H1 (cell line): ENCODE measurements around the gene CMTM2. TPM values are rescaled to one million over a fixed set of nuclear protein-coding genes. Genes with fewer than 3 reads are reported as not detected.

Source experiments
- CTCF ChIA-PET: fragments of 300-600 bp; sonication (Branson Sonifier 250); formaldehyde crosslinking; loops from one replicate; lab custom pipeline; 2021; ENCODE audit not compliant: partially characterized antibody; lab: Charles Lee
- POLR2A ChIA-PET: fragments of 300-600 bp; sonication (Branson Sonifier 250); formaldehyde crosslinking; loops from one replicate; lab custom pipeline; 2021; ENCODE audit warnings: inconsistent platforms; ENCODE audit not compliant: partially characterized antibody; lab: Charles Lee
- DNase-seq, 2 experiments: peaks; one replicate each; pipeline versions ENCODE4 v3.0.0 to v3.0.0-alpha.2; 2010 to 2022; ENCODE audit warnings: low spot score in 2 of 2, low read depth in 1 of 2, mixed read lengths in 1 of 2
- FAIRE-seq: peaks from 2 replicates; lab custom pipeline; 2011; peaks lifted over from hg19 to GRCh38; lab: Jason Lieb, UNC
- H2AFZ ChIP-seq: 2 replicates; pipeline ENCODE4 v1.8.1; 2012; ENCODE audit warnings: low read length, inconsistent platforms
- H2AK5ac ChIP-seq: 2 replicates; pipeline ENCODE4 v1.6.1; 2013; ENCODE audit warnings: low read depth, low read length
- H2BK120ac ChIP-seq: replicated peaks from 2 replicates; pipeline ENCODE3; 2013; ENCODE audit warnings: low read depth, low read length, inconsistent platforms
- H2BK12ac ChIP-seq: 2 replicates; pipeline ENCODE4 v1.6.1; 2013; ENCODE audit warnings: low read depth, low read length
- H2BK15ac ChIP-seq: 2 replicates; pipeline ENCODE4 v1.6.1; 2013; ENCODE audit warnings: low read length
- H2BK20ac ChIP-seq: 2 replicates; pipeline ENCODE4 v1.6.1; 2013; ENCODE audit warnings: low read length
- H2BK5ac ChIP-seq: 2 replicates; pipeline ENCODE4 v1.6.1; 2013; ENCODE audit warnings: low read depth, low read length
- H3K14ac ChIP-seq: 2 replicates; pipeline ENCODE4 v1.6.1; 2013; ENCODE audit warnings: inconsistent platforms; ENCODE audit not compliant: insufficient read length
- H3K18ac ChIP-seq: 2 replicates; pipeline ENCODE4 v1.6.1; 2013; ENCODE audit warnings: low read length; ENCODE audit errors: extremely low read depth
- H3K23ac ChIP-seq: 2 replicates; pipeline ENCODE4 v1.6.1; 2013; ENCODE audit warnings: inconsistent platforms; ENCODE audit not compliant: insufficient read length
- H3K23me2 ChIP-seq: 2 replicates; pipeline ENCODE4 v1.6.1; 2013; ENCODE audit warnings: low read depth, low read length
- H3K27ac ChIP-seq: 2 replicates; pipeline ENCODE4 v1.6.1; 2011; ENCODE audit warnings: low read depth, low read length, inconsistent platforms
- H3K27me3 ChIP-seq, 4 experiments: replicated peaks in 1 of 4; 1 replicate in 1 of 4; 2 replicates in 3 of 4; pipeline versions ENCODE4 v1.6.1 to v1.8.1; 2011 to 2013; ENCODE audit warnings: low read length in 3 of 4, mild to moderate bottlenecking in 3 of 4, inconsistent platforms in 2 of 4, mixed read lengths in 2 of 4, moderate library complexity in 1 of 4; ENCODE audit not compliant: control insufficient read depth in 3 of 4, insufficient read depth in 3 of 4; ENCODE audit errors: extremely low read depth in 1 of 4
- H3K36me3 ChIP-seq, 4 experiments: 2 replicates each; pipeline versions ENCODE4 v1.6.1 to v1.8.1; 2011 to 2013; ENCODE audit warnings: mild to moderate bottlenecking in 4 of 4, low read length in 3 of 4, moderate library complexity in 2 of 4, control low read depth in 1 of 4, inconsistent platforms in 1 of 4; ENCODE audit not compliant: insufficient read depth in 4 of 4, control insufficient read depth in 2 of 4
- H3K4ac ChIP-seq: replicated peaks from 2 replicates; pipeline ENCODE3; 2013; ENCODE audit warnings: low read length, low read depth, mixed read lengths, inconsistent platforms; ENCODE audit not compliant: insufficient read length
- H3K4me1 ChIP-seq, 4 experiments: replicated peaks in 1 of 4; 1 replicate in 1 of 4; 2 replicates in 3 of 4; pipeline versions ENCODE4 v1.6.1 to v1.8.1; 2011 to 2013; ENCODE audit warnings: low read length in 3 of 4, inconsistent platforms in 2 of 4, mixed read lengths in 1 of 4; ENCODE audit not compliant: insufficient read depth in 4 of 4, control insufficient read depth in 3 of 4
- H3K4me2 ChIP-seq, 2 experiments: 2 replicates each; pipeline versions ENCODE4 v1.6.1 to v1.8.1; 2011 to 2013; ENCODE audit warnings: low read depth in 2 of 2, low read length in 2 of 2, control low read depth in 1 of 2, inconsistent platforms in 1 of 2, mild to moderate bottlenecking in 1 of 2; ENCODE audit not compliant: insufficient read depth in 1 of 2
- H3K4me3 ChIP-seq, 4 experiments: fragments of 200-600, 300-600 bp in 1 of 4; sonication (generic), shearing (Covaris generic), sonication (Bioruptor Twin) in 1 of 4; 2 replicates each; pipeline versions ENCODE4 v1.5.1 to v1.8.1; 2011 to 2016; ENCODE audit warnings: low read length in 4 of 4, low read depth in 3 of 4, control low read depth in 2 of 4, inconsistent platforms in 2 of 4, mild to moderate bottlenecking in 2 of 4, mixed read lengths in 1 of 4, moderate library complexity in 1 of 4; ENCODE audit not compliant: insufficient read depth in 2 of 4; ENCODE audit errors: extremely low read depth in 1 of 4
- H3K56ac ChIP-seq: replicated peaks from 2 replicates; pipeline ENCODE3; 2013; ENCODE audit warnings: low read depth, mild to moderate bottlenecking, mixed read lengths, low read length, inconsistent platforms; ENCODE audit not compliant: insufficient read length
- H3K79me1 ChIP-seq: 2 replicates; pipeline ENCODE4 v1.6.1; 2013; ENCODE audit warnings: low read depth, low read length, control low read depth
- H3K79me2 ChIP-seq, 2 experiments: 2 replicates each; pipeline versions ENCODE4 v1.6.1 to v1.8.1; 2012 to 2013; ENCODE audit warnings: low read length in 2 of 2, mild to moderate bottlenecking in 2 of 2, inconsistent platforms in 1 of 2; ENCODE audit not compliant: insufficient read depth in 2 of 2, control insufficient read depth in 1 of 2
- H3K9ac ChIP-seq, 4 experiments: replicated peaks in 1 of 4; 1 replicate in 1 of 4; 2 replicates in 3 of 4; pipeline versions ENCODE4 v1.6.1 to v1.8.1; 2011 to 2013; ENCODE audit warnings: low read depth in 3 of 4, low read length in 3 of 4, control low read depth in 2 of 4, mild to moderate bottlenecking in 2 of 4, moderate library complexity in 2 of 4, inconsistent platforms in 1 of 4; ENCODE audit errors: extremely low read depth in 1 of 4
- H3K9me3 ChIP-seq, 2 experiments: 2 replicates each; pipeline versions ENCODE4 v1.6.1 to v1.8.1; 2012 to 2013; ENCODE audit warnings: mild to moderate bottlenecking in 2 of 2, moderate library complexity in 2 of 2, control low read depth in 1 of 2, inconsistent platforms in 1 of 2, low read depth in 1 of 2, low read length in 1 of 2, mixed read lengths in 1 of 2; ENCODE audit not compliant: insufficient read depth in 2 of 2
- H4K20me1 ChIP-seq, 2 experiments: replicated peaks in 1 of 2; 2 replicates each; pipeline versions ENCODE3 to v1.8.1; 2011 to 2013; ENCODE audit warnings: inconsistent platforms in 2 of 2, low read length in 2 of 2, mild to moderate bottlenecking in 1 of 2; ENCODE audit not compliant: insufficient read depth in 2 of 2, control insufficient read depth in 1 of 2
- H4K5ac ChIP-seq: 2 replicates; pipeline ENCODE4 v1.6.1; 2013; ENCODE audit warnings: low read length, low read depth, mixed read lengths, inconsistent platforms; ENCODE audit not compliant: insufficient read length
- H4K8ac ChIP-seq: 2 replicates; pipeline ENCODE4 v1.8.0; 2013; ENCODE audit warnings: mild to moderate bottlenecking, moderate library complexity, low read length, inconsistent platforms; ENCODE audit not compliant: insufficient read depth; ENCODE audit errors: extremely low read depth
- H4K91ac ChIP-seq: replicated peaks from 2 replicates; pipeline ENCODE3; 2013; ENCODE audit warnings: low read length, mixed read lengths, inconsistent platforms; ENCODE audit not compliant: insufficient read length
- CHD2 ChIP-seq: IDR thresholded peaks from 2 replicates; pipeline ENCODE4 v1.6.1; 2012; ENCODE audit warnings: low read length, improper control_type of control experiment
- HDAC2 ChIP-seq, 2 experiments: fragments of 300-600 bp in 1 of 2; sonication (generic) in 1 of 2; IDR thresholded peaks; 2 replicates each; pipeline ENCODE4 v1.6.1; 2011 to 2012; ENCODE audit warnings: low read depth in 2 of 2, low read length in 2 of 2, mild to moderate bottlenecking in 2 of 2, moderate library complexity in 2 of 2, borderline replicate concordance in 1 of 2, inconsistent platforms in 1 of 2
- HDAC6 ChIP-seq: IDR thresholded peaks from one replicate; pipeline ENCODE4 v1.7.1; 2012; ENCODE audit warnings: low read depth, mild to moderate bottlenecking, inconsistent platforms, low read length, moderate library complexity
- RBBP5 ChIP-seq: IDR thresholded peaks from 2 replicates; pipeline ENCODE4 v1.7.1; 2012; ENCODE audit warnings: low read depth, mild to moderate bottlenecking, inconsistent platforms, low read length, moderate library complexity, borderline replicate concordance
- RFX5 ChIP-seq: IDR thresholded peaks from 2 replicates; pipeline ENCODE4 v1.6.1; 2011; ENCODE audit warnings: low read depth, low read length, improper control_type of control experiment, borderline replicate concordance
- SP1 ChIP-seq: IDR thresholded peaks from 2 replicates; pipeline ENCODE4 v1.6.1; 2011; ENCODE audit warnings: low read depth, low read length
- SUZ12 ChIP-seq: fragments of 200-600 bp; sonication (generic); IDR thresholded peaks from 2 replicates; pipeline ENCODE4 v1.6.1; 2012; ENCODE audit warnings: mild to moderate bottlenecking, inconsistent platforms, low read length, moderate library complexity, mixed read lengths
- TEAD4 ChIP-seq: IDR thresholded peaks from 2 replicates; pipeline ENCODE4 v1.6.1; 2012; ENCODE audit warnings: low read depth, low read length, inconsistent platforms, mixed read lengths
- WGBS, 2 experiments: shearing (Covaris generic) in 1 of 2; methylation state at CpG; one replicate each; pipeline versions ENCODE4 v1.1.6 to v1.1.7; 2013 to 2015; ENCODE audit warnings: low lambda C conversion rate in 2 of 2, mixed read lengths in 2 of 2, inconsistent platforms in 1 of 2, low coverage in 1 of 2, missing lambda C conversion rate in 1 of 2; ENCODE audit not compliant: insufficient replicate concordance in 2 of 2, insufficient coverage in 1 of 2, insufficient read length in 1 of 2; ENCODE audit errors: extremely low coverage in 1 of 2, missing lambda C conversion rate in 1 of 2; 5-methylcytosine and 5-hydroxymethylcytosine counted together
- polyA plus RNA-seq, 7 experiments: library from polyadenylated mRNA; depleted of rRNA in 3 of 7; stranded (reverse) in 5 of 7; unstranded in 2 of 7; fragments of >200 nt in 5 of 7; fragments of 200-250 nt in 2 of 7; gene quantifications; 1 replicate in 5 of 7; 2 replicates in 1 of 7; 4 replicates in 1 of 7; pipeline versions ENCODE4 v1.2.1 to v1.2.3, GENCODE V29; 2011 to 2013; ENCODE audit warnings: missing spikeins in 2 of 7, mixed read lengths in 2 of 7
- total RNA-seq: library from RNA; stranded (reverse); fragmentation: NEBNext Ultra II Directional; extraction: Animal tissue kit (Norgen Biotek cat#: 25700); gene quantifications from 2 replicates; pipeline ENCODE4 v1.2.1, GENCODE V29; 2021
- TF ChIP-seq, protein P1 (sequence below): IDR thresholded peaks from 2 replicates; pipeline ENCODE4 v1.6.1; 2011; ENCODE audit warnings: low read length, improper control_type of control experiment

Gene CMTM2
- total and polyA plus RNA-seq, 2 of the 8 experiments (the other 6 are each of a cell fraction or from before 2014, with no cell fraction given) = not detected

- no peak for FAIRE-seq
- Histone ChIP-seq H3K18ac (no peak overlapping the region), H3K27me3 (no peaks in the 10 kb centered on the region), H3K36me3 (no peaks in the 10 kb centered on the region), H2BK15ac (no peak overlapping the region), H2AK5ac (no peak overlapping the region), H3K4me2 (no peak overlapping the region), H3K56ac (no peak overlapping the region), H3K4ac (no peak overlapping the region), H3K4me1 (peaks cover 0 to 10% (median 4%) of the 10 kb centered on the region in 4 experiments; a peak in 4 of 7 replicates), H3K4me3 (no peak overlapping the region), H3K23ac (no peak overlapping the region), H3K23me2 (no peaks in the 10 kb centered on the region), H4K91ac (no peak overlapping the region), H2BK12ac (no peak overlapping the region), H3K14ac (no peak overlapping the region), H2AFZ (no peak overlapping the region), H2BK5ac (no peak overlapping the region), H4K5ac (no peak overlapping the region), H4K20me1 (no peaks in the 10 kb centered on the region), H3K9ac (no peak overlapping the region), H3K27ac (no peak overlapping the region), H2BK120ac (no peak overlapping the region), H3K79me2 (no peaks in the 10 kb centered on the region), H2BK20ac (no peak overlapping the region), H3K79me1 (no peaks in the 10 kb centered on the region), H3K9me3 (no peaks in the 10 kb centered on the region), H4K8ac (no peak overlapping the region)
- ChIA-PET CTCF (interaction anchor here (1.2 to 1.6 kb wide), 3 partner anchors 13 to 111 kb away, joined by 3 to 5 read pairs (median 3); no protein-coding TSS in a partner anchor), POLR2A (interaction anchor here (1.5 kb wide), 2 partner anchors 10 to 17 kb away, joined by 4 read pairs; no protein-coding TSS in a partner anchor)
- 85% methylated on average over 3 of the region's 3 CpGs; no CpG with 5 or more reads in 1 of the 2 experiments for WGBS, 2 experiments
- no peak for DNase-seq
- TF ChIP-seq, protein P1, sequence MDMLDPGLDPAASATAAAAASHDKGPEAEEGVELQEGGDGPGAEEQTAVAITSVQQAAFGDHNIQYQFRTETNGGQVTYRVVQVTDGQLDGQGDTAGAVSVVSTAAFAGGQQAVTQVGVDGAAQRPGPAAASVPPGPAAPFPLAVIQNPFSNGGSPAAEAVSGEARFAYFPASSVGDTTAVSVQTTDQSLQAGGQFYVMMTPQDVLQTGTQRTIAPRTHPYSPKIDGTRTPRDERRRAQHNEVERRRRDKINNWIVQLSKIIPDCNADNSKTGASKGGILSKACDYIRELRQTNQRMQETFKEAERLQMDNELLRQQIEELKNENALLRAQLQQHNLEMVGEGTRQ = no peak
- TF ChIP-seq TEAD4 = no peak
- no peak for TF ChIP-seq HDAC2 (IDR thresholded peaks at IDR 0.05; ENCODE audit: borderline replicate concordance in 1 of 2, low read depth in 2 of 2, low read length in 2 of 2)
- TF ChIP-seq SUZ12 = no peak
- TF ChIP-seq CHD2 = no peak
- TF ChIP-seq RBBP5 = no peak
- TF ChIP-seq HDAC6 = no peak
- TF ChIP-seq SP1 = no peak
- no peak for TF ChIP-seq RFX5
Observed at GRCh38 chr16:66539623-66540469, 39.4 kb upstream of the CMTM2 start.
